ENCODE measurements around the gene JCHAIN.
"Not testable (repeated sequence)": the region's sequence is repeated elsewhere in the genome, so short reads cannot be mapped to it uniquely, and the experiment has no call there.

JCHAIN gene

GRCh38 chr4:70687821-70688794 is 21.8 kb upstream of the JCHAIN start, which contains the start of gene UTP3:
Gene UTP3 (plus strand): TSS chr4:70688532. CDS start chr4:70688678, 146 bp downstream.
- DNase-seq, result peak; percentile 80

- no peak for DNase-seq
Observed at GRCh38 chr4:70687392-70687791, 21.1 kb upstream of the JCHAIN start.

- not testable (repeated sequence) for DNase-seq
Observed at GRCh38 chr4:70682142-70682541, 15.8 kb upstream of the JCHAIN start.

GRCh38 chr4:70681704-70682103 is 15.4 kb upstream of the JCHAIN start:
- no peak for DNase-seq

GRCh38 chr4:70680934-70681333 is 14.6 kb upstream of the JCHAIN start:
- DNase-seq, result no peak

GRCh38 chr4:70678383-70678999 is 12.2 kb upstream of the JCHAIN start:
- no peak for DNase-seq

GRCh38 chr4:70676554-70677090 is 10.3 kb upstream of the JCHAIN start:
- DNase-seq, result no peak

- DNase-seq, result no peak
Observed at GRCh38 chr4:70674731-70675130, 8.4 kb upstream of the JCHAIN start.

- no peak for DNase-seq
Observed at GRCh38 chr4:70674191-70674590, 7.9 kb upstream of the JCHAIN start.

GRCh38 chr4:70671091-70671490 is 4.8 kb upstream of the JCHAIN start:
- no peak for DNase-seq

GRCh38 chr4:70670332-70671014 is 4.2 kb upstream of the JCHAIN start:
- DNase-seq, result no peak

- DNase-seq, result no peak
Observed at GRCh38 chr4:70667740-70668535, 1.6 kb upstream of the JCHAIN start.

GRCh38 chr4:70661309-70661922 is 4.9 kb downstream of the JCHAIN start:
- not testable (repeated sequence) for DNase-seq

GRCh38 chr4:70660106-70660505 is 6.2 kb downstream of the JCHAIN start:
- no peak for DNase-seq

- no peak for DNase-seq
Observed at GRCh38 chr4:70658418-70658817, 7.9 kb downstream of the JCHAIN start.

GRCh38 chr4:70657326-70657725 is 9.0 kb downstream of the JCHAIN start:
- DNase-seq, result no peak

GRCh38 chr4:70654605-70655011 is 11.7 kb downstream of the JCHAIN start:
- DNase-seq, result no peak

GRCh38 chr4:70651864-70652506 is 14.3 kb downstream of the JCHAIN start:
- peak; percentile 11 for DNase-seq

GRCh38 chr4:70650741-70651140 is 15.6 kb downstream of the JCHAIN start:
- not testable (repeated sequence) for DNase-seq

- DNase-seq, result no peak
Observed at GRCh38 chr4:70640192-70640591, 26.1 kb downstream of the JCHAIN start.

GRCh38 chr4:70637239-70637913 is 28.9 kb downstream of the JCHAIN start:
- DNase-seq, result peak; percentile 4

All from NCI-H2107 (cell line).